GM10847 (cell line): ENCODE data around the gene ZFP30.

ENCODE experiments used
- POLR2A ChIP-seq: IDR thresholded peaks from 2 replicates; pipeline ENCODE4 v1.6.1; 2011; ENCODE audit not compliant: insufficient read length; ENCODE audit errors: extremely low read depth

The ZFP30 gene

GRCh38 chr19:37583340-37583739, 71.9 kb downstream of the ZFP30 start:
- TF ChIP-seq POLR2A, result no peak

- no peak for TF ChIP-seq POLR2A
These were observed 83.1 kb downstream of the ZFP30 start for GRCh38 chr19:37572203-37572602.

- no peak for TF ChIP-seq POLR2A
These were observed 89.9 kb downstream of the ZFP30 start for GRCh38 chr19:37565370-37565669.

- TF ChIP-seq POLR2A, result no peak
These were observed 90.5 kb downstream of the ZFP30 start for GRCh38 chr19:37564624-37565369.
